ENCODE measurements around the gene ZDHHC13.

GRCh38 chr11:19183646-19184045, 66.7 kb downstream of the ZDHHC13 start:
- no peak for TF ChIP-seq CTCF (IDR thresholded peaks at IDR 0.05)
- no peak for TF ChIP-seq EP300 (IDR thresholded peaks at IDR 0.05)
